Dermis lymphatic vessel endothelial cell (primary cell): ENCODE results near the gene ABCC11. TPM values are rescaled to one million over a fixed set of nuclear protein-coding genes. Genes with fewer than 3 reads are reported as not detected.

Experiments used
- total RNA-seq: library from RNA; depleted of rRNA; stranded (reverse); fragments of >200 nt; gene quantifications from 2 replicates; pipeline ENCODE4 v1.2.1, GENCODE V29; 2014

ABCC11 gene
- total RNA-seq, result not detected in 2 replicates

DNA sequence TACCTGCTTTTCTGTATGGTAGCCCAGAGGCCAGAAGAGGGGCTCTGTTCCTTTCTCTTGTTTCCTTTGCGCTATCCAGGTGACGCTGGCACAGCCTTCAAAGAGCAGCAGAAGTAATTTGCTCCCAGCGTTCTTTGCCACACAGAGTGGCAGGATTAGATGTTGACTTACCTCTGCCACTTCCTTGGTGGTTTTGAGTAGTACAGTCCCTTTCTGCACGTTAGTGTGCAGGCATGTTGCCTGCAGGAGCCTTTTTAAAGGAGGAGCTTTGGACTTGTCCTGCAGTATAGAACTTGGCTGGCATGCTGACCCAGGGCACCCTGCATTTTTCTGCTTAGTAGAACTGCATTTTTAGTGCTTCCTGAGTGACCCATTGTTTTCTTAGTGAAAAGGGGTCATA lies at the start of gene ABCC11:
TSS of gene ABCC11 (minus strand) at position 229 of the 400 bp plus-strand sequence. CDS start 15,618 bp downstream, outside the sequence.

DNA sequence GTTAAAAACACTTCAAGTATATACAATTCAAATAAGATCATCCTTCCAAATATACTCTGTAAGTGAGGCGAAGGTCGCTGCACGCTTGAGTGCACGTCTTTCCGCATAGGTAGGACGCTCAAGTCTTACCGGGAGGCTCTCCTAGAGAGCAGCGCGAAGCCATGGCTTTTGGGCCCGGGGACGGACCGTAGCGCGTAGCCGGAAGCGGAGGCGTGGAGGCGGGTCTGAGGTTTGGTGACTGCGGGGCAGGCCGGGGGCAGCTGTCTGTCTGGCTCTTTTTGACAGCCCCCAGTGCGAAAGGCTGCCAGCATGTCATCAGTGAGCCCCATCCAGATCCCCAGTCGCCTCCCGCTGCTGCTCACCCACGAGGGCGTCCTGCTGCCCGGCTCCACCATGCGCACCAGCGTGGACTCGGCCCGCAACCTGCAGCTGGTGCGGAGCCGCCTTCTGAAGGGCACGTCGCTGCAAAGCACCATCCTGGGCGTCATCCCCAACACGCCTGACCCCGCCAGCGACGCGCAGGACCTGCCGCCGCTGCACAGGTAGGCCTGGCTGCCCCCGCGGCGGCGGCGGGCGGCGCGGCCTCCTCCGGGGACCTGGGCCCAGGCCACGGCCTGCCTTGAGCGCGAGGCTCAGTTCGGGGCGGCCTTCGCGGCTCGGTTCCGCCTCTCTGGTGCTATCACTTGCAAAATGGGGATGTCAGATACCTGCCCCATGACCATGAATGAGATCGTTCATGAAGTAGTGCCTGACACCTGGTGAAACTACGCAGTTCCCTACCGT lies 3.1 kb downstream of the ABCC11 start, which contains the start of gene LONP2:
TSS of gene LONP2 (plus strand) at position 221 of the 783 bp plus-strand sequence. CDS start at position 310, 89 bp downstream.

DNA sequence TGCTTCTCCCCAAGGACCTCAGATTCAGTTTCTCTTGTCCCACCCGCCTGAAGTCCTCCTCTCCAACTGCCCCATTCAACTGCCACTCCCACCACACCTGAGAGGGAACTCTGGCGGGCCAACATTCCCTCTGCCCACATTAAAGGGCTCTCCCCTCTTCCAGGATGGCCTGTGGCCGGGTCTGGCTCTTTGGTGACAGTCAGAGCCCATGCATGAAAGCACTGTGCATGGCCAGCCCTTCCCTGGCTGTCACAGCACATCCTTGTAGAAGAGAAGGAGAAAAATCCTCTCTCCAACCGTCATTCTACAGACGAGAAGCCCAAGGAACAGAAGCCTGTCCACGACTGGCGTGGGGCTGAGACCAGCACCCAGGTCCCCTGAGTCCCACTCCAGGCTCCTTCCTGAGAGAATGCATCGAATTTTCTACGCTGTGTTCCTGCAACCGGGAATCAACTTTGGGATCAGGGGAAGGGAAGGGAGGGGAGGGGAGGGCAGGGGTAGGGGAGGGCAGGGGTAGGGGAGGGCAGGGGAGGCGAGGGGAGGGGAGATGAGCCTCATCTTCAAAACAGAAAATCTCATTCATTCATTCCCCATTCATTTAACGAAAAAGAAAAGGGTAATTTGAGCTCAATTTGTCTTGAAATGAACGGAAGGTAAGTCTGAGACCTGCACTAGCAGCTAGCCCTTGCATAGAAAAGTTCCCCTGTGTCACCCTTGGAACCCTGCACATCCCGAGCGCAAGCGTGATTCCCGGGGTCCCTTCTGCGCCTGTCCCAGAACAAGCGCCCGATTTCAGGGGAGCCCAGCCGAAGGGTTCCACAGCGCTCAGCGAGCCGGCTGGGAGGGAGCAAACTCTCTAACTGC lies 91.2 kb downstream of the ABCC11 start, which contains the start of gene ABCC12:
TSS of gene ABCC12 (minus strand) at position 68 of the 864 bp plus-strand sequence. CDS start 9,569 bp downstream, outside the sequence.

Other genes starting within 250 kb of the ABCC11 start
- not detected in 2 replicates for gene ABCC12, start 91.5 kb downstream of the ABCC11 start, total RNA-seq
- gene LONP2, start 3.2 kb downstream of the ABCC11 start, total RNA-seq, result 24.3 and 30.1 TPM in 2 replicates
- gene SIAH1, start 137.9 kb upstream of the ABCC11 start, total RNA-seq, result 36.7 and 39.3 TPM in 2 replicates